Stimulated activated memory B cell treated with anti-CD40 and anti-IgM and Interleukin-4, amounts not matched to agents 10 μg/mL and 1 μg/mL and 100 μg/mL, for 72 hours (primary cell): Measurements from ENCODE around the gene AUH.

Experiments
- ATAC-seq: fragments of 150-1000 bp; cut with Tn5 transposase; 2 replicates; pipeline ENCODE4 v1.10.0; 2021
- H3K27ac Mint-ChIP-seq: one replicate; pipeline ENCODE4 v1.8.0; 2022; ENCODE audit warnings: mild to moderate bottlenecking, mixed read lengths
- H3K27me3 Mint-ChIP-seq: one replicate; pipeline ENCODE4 v1.8.0; 2022; ENCODE audit warnings: mixed read lengths
- H3K36me3 Mint-ChIP-seq: one replicate; pipeline ENCODE4 v1.8.0; 2022; ENCODE audit warnings: mixed read lengths
- H3K4me1 Mint-ChIP-seq: one replicate; pipeline ENCODE4 v1.8.0; 2022; ENCODE audit warnings: mixed read lengths
- H3K4me3 Mint-ChIP-seq: one replicate; pipeline ENCODE4 v1.8.0; 2022; ENCODE audit warnings: mild to moderate bottlenecking, moderate library complexity, mixed read lengths
- H3K9me3 Mint-ChIP-seq: one replicate; pipeline ENCODE4 v1.8.0; 2022; ENCODE audit warnings: mixed read lengths

Gene AUH

GRCh38 chr9:91303741-91304415 lies 57.8 kb downstream of the AUH start:
- no peak overlapping the region for H3K4me3 Mint-ChIP-seq
- no peaks in the 10 kb centered on the region for H3K27me3 Mint-ChIP-seq
- peaks cover 64% of the 10 kb centered on the region for H3K36me3 Mint-ChIP-seq
- ATAC-seq: no peak
- peaks cover 51% of the 10 kb centered on the region for H3K4me1 Mint-ChIP-seq
- no peak overlapping the region for H3K27ac Mint-ChIP-seq
- H3K9me3 Mint-ChIP-seq: no peaks in the 10 kb centered on the region

- peaks cover 45% of the 10 kb centered on the region for H3K4me1 Mint-ChIP-seq
- H3K9me3 Mint-ChIP-seq: no peaks in the 10 kb centered on the region
- H3K36me3 Mint-ChIP-seq: peaks cover 62% of the 10 kb centered on the region
- no peak overlapping the region for H3K4me3 Mint-ChIP-seq
- H3K27ac Mint-ChIP-seq: no peak overlapping the region
- H3K27me3 Mint-ChIP-seq: no peaks in the 10 kb centered on the region
- ATAC-seq: no peak
These were observed 58.9 kb downstream of the AUH start for GRCh38 chr9:91302831-91303230.

GRCh38 chr9:91301161-91301560 lies 60.6 kb downstream of the AUH start:
- Mint-ChIP-seq H3K4me1 (peaks cover 43% of the 10 kb centered on the region), H3K27ac (no peak overlapping the region), H3K36me3 (peaks cover 59% of the 10 kb centered on the region)

GRCh38 chr9:91298311-91298710 lies 63.4 kb downstream of the AUH start:
- Mint-ChIP-seq H3K9me3 (no peaks in the 10 kb centered on the region), H3K27me3 (no peaks in the 10 kb centered on the region), H3K4me3 (no peak overlapping the region), H3K36me3 (peaks cover 65% of the 10 kb centered on the region), H3K27ac (no peak overlapping the region), H3K4me1 (peaks cover 34% of the 10 kb centered on the region)
- ATAC-seq: no peak

More at GRCh38 chr9:91301161-91301560, 60.6 kb downstream of the AUH start:
- no peaks in the 10 kb centered on the region for H3K27me3 Mint-ChIP-seq
- ATAC-seq: no peak
- no peak overlapping the region for H3K4me3 Mint-ChIP-seq
- H3K9me3 Mint-ChIP-seq: no peaks in the 10 kb centered on the region

GRCh38 chr9:91297306-91297705 lies 64.4 kb downstream of the AUH start:
- Mint-ChIP-seq H3K9me3 (no peaks in the 10 kb centered on the region), H3K27ac (peak overlapping the region; percentile 55), H3K36me3 (peaks cover 75% of the 10 kb centered on the region), H3K4me1 (peaks cover 34% of the 10 kb centered on the region), H3K4me3 (peak overlapping the region; percentile 29), H3K27me3 (no peaks in the 10 kb centered on the region)
- ATAC-seq: no peak

- no peak for ATAC-seq
- peak overlapping the region; percentile 55 for H3K27ac Mint-ChIP-seq
These were observed 65.4 kb downstream of the AUH start for GRCh38 chr9:91296354-91296753.

GRCh38 chr9:91295357-91295756 lies 66.4 kb downstream of the AUH start:
- Mint-ChIP-seq H3K4me3 (no peak overlapping the region), H3K27me3 (no peaks in the 10 kb centered on the region), H3K36me3 (peaks cover 83% of the 10 kb centered on the region), H3K4me1 (peaks cover 29% of the 10 kb centered on the region), H3K9me3 (no peaks in the 10 kb centered on the region), H3K27ac (peak overlapping the region; percentile 0)
- ATAC-seq: no peak

More at GRCh38 chr9:91296354-91296753, 65.4 kb downstream of the AUH start:
- H3K4me3 Mint-ChIP-seq: no peak overlapping the region
- H3K27me3 Mint-ChIP-seq: no peaks in the 10 kb centered on the region
- H3K36me3 Mint-ChIP-seq: peaks cover 81% of the 10 kb centered on the region
- no peaks in the 10 kb centered on the region for H3K9me3 Mint-ChIP-seq
- H3K4me1 Mint-ChIP-seq: peaks cover 34% of the 10 kb centered on the region

GRCh38 chr9:91291866-91292265 lies 69.9 kb downstream of the AUH start:
- Mint-ChIP-seq H3K4me1 (peaks cover 12% of the 10 kb centered on the region), H3K4me3 (no peak overlapping the region), H3K27me3 (no peaks in the 10 kb centered on the region), H3K9me3 (no peaks in the 10 kb centered on the region), H3K36me3 (peaks cover 78% of the 10 kb centered on the region), H3K27ac (no peak overlapping the region)
- ATAC-seq: no peak

- H3K27ac Mint-ChIP-seq: no peak overlapping the region
- H3K4me1 Mint-ChIP-seq: peaks cover 5% of the 10 kb centered on the region
- H3K36me3 Mint-ChIP-seq: peaks cover 79% of the 10 kb centered on the region
- H3K27me3 Mint-ChIP-seq: no peaks in the 10 kb centered on the region
- no peak overlapping the region for H3K4me3 Mint-ChIP-seq
- H3K9me3 Mint-ChIP-seq: no peaks in the 10 kb centered on the region
- no peak for ATAC-seq
These were observed 72.5 kb downstream of the AUH start for GRCh38 chr9:91289244-91289643.

- no peak for ATAC-seq
- peaks cover 74% of the 10 kb centered on the region for H3K36me3 Mint-ChIP-seq
- no peaks in the 10 kb centered on the region for H3K9me3 Mint-ChIP-seq
- no peaks in the 10 kb centered on the region for H3K27me3 Mint-ChIP-seq
- peaks cover 7% of the 10 kb centered on the region for H3K4me1 Mint-ChIP-seq
- no peak overlapping the region for H3K27ac Mint-ChIP-seq
- no peak overlapping the region for H3K4me3 Mint-ChIP-seq
These were observed 75.9 kb downstream of the AUH start for GRCh38 chr9:91285729-91286353.

- no peaks in the 10 kb centered on the region for H3K9me3 Mint-ChIP-seq
- peaks cover 74% of the 10 kb centered on the region for H3K36me3 Mint-ChIP-seq
- peaks cover 7% of the 10 kb centered on the region for H3K4me1 Mint-ChIP-seq
- no peak overlapping the region for H3K4me3 Mint-ChIP-seq
- no peak overlapping the region for H3K27ac Mint-ChIP-seq
- no peak for ATAC-seq
- no peaks in the 10 kb centered on the region for H3K27me3 Mint-ChIP-seq
These were observed 79.4 kb downstream of the AUH start for GRCh38 chr9:91282292-91282691.

- Mint-ChIP-seq H3K27ac (no peak overlapping the region), H3K4me3 (no peak overlapping the region), H3K36me3 (peaks cover 62% of the 10 kb centered on the region), H3K9me3 (no peaks in the 10 kb centered on the region), H3K4me1 (peaks cover 19% of the 10 kb centered on the region), H3K27me3 (no peaks in the 10 kb centered on the region)
- no peak for ATAC-seq
These were observed 82.2 kb downstream of the AUH start for GRCh38 chr9:91279296-91280204.

- ATAC-seq: no peak
- Mint-ChIP-seq H3K4me3 (no peak overlapping the region), H3K36me3 (peaks cover 43% of the 10 kb centered on the region), H3K4me1 (peaks cover 23% of the 10 kb centered on the region), H3K27me3 (no peaks in the 10 kb centered on the region), H3K9me3 (no peaks in the 10 kb centered on the region), H3K27ac (no peak overlapping the region)
These were observed 85.2 kb downstream of the AUH start for GRCh38 chr9:91276513-91276912.

GRCh38 chr9:91275655-91276054 lies 86.1 kb downstream of the AUH start:
- no peak for ATAC-seq
- Mint-ChIP-seq H3K9me3 (no peaks in the 10 kb centered on the region), H3K4me3 (no peak overlapping the region), H3K27me3 (no peaks in the 10 kb centered on the region), H3K4me1 (peaks cover 23% of the 10 kb centered on the region), H3K27ac (no peak overlapping the region), H3K36me3 (peaks cover 35% of the 10 kb centered on the region)

- ATAC-seq: no peak
- Mint-ChIP-seq H3K27me3 (no peaks in the 10 kb centered on the region), H3K4me3 (no peak overlapping the region), H3K27ac (peak overlapping the region; percentile 12), H3K36me3 (peaks cover 33% of the 10 kb centered on the region), H3K9me3 (no peaks in the 10 kb centered on the region), H3K4me1 (peaks cover 23% of the 10 kb centered on the region)
These were observed 86.7 kb downstream of the AUH start for GRCh38 chr9:91274949-91275492.
